GM12878 (cell line): ENCODE results near the gene CRTC2.

Source experiments
- BRCA1 ChIP-seq: IDR thresholded peaks from 2 replicates; pipeline ENCODE4 v1.6.1; 2011; ENCODE audit warnings: low read depth, low read length, improper control_type of control experiment
- CEBPB ChIP-seq, 2 experiments: fragments of 150-350 bp in 1 of 2; IDR thresholded peaks; 2 replicates each; pipeline ENCODE4 v1.6.1; 2012 to 2014; ENCODE audit warnings: low read depth in 2 of 2, low read length in 2 of 2, borderline replicate concordance in 1 of 2, inconsistent platforms in 1 of 2
- CHD2 ChIP-seq: IDR thresholded peaks from 2 replicates; pipeline ENCODE4 v1.6.1; 2011; ENCODE audit warnings: low read depth, low read length, improper control_type of control experiment, borderline replicate concordance
- CREM ChIP-seq: IDR thresholded peaks from 2 replicates; pipeline ENCODE4 v1.6.1; 2014; ENCODE audit warnings: antibody characterized with exemption, low read depth
- POLR2A ChIP-seq: IDR thresholded peaks from 2 replicates; pipeline ENCODE4 v1.6.1; 2011; ENCODE audit warnings: low read depth, mild to moderate bottlenecking, low read length
- RAD21 ChIP-seq: IDR thresholded peaks from 2 replicates; pipeline ENCODE4 v1.6.1; 2011; ENCODE audit warnings: mild to moderate bottlenecking, low read depth, low read length, moderate library complexity; ENCODE audit not compliant: insufficient read depth
- TCF3 ChIP-seq: IDR thresholded peaks from 2 replicates; pipeline ENCODE4 v1.6.1; 2012; ENCODE audit warnings: low read depth, mild to moderate bottlenecking, low read length, borderline replicate concordance; ENCODE audit not compliant: insufficient read depth
- ZNF24 ChIP-seq: fragments of 450-650 bp; IDR thresholded peaks from 2 replicates; pipeline ENCODE4 v1.6.1; 2017; ENCODE audit warnings: antibody characterized with exemption, mild to moderate bottlenecking
- TF ChIP-seq, protein P1 (sequence below): IDR thresholded peaks from 2 replicates; pipeline ENCODE4 v1.6.1; 2011; ENCODE audit warnings: low read depth, low read length, improper control_type of control experiment, borderline replicate concordance
- TF ChIP-seq, protein P2 (sequence below), 3 experiments: IDR thresholded peaks in 2 of 3; conservative IDR thresholded peaks in 1 of 3; 2 replicates each; pipeline ENCODE4 v1.5.1; 2011; ENCODE audit warnings: low read depth in 3 of 3, low read length in 3 of 3, mild to moderate bottlenecking in 3 of 3, control low read depth in 2 of 3, moderate library complexity in 2 of 3, inconsistent platforms in 1 of 3, mixed read lengths in 1 of 3; ENCODE audit not compliant: control insufficient read depth in 2 of 3, insufficient read depth in 1 of 3; ENCODE audit errors: extremely low read depth in 1 of 3

- TF ChIP-seq TCF3 (no peak), POLR2A (no peak), ZNF24 (no peak), RAD21 (no peak), CREM (no peak), CHD2 (no peak), CEBPB (IDR thresholded peaks at IDR 0.05; ENCODE audit: borderline replicate concordance in 1 of 2, low read depth in 2 of 2, low read length in 2 of 2) (no peak), BRCA1 (no peak)
- TF ChIP-seq, protein P1, sequence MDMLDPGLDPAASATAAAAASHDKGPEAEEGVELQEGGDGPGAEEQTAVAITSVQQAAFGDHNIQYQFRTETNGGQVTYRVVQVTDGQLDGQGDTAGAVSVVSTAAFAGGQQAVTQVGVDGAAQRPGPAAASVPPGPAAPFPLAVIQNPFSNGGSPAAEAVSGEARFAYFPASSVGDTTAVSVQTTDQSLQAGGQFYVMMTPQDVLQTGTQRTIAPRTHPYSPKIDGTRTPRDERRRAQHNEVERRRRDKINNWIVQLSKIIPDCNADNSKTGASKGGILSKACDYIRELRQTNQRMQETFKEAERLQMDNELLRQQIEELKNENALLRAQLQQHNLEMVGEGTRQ: no peak
- TF ChIP-seq, protein P2, sequence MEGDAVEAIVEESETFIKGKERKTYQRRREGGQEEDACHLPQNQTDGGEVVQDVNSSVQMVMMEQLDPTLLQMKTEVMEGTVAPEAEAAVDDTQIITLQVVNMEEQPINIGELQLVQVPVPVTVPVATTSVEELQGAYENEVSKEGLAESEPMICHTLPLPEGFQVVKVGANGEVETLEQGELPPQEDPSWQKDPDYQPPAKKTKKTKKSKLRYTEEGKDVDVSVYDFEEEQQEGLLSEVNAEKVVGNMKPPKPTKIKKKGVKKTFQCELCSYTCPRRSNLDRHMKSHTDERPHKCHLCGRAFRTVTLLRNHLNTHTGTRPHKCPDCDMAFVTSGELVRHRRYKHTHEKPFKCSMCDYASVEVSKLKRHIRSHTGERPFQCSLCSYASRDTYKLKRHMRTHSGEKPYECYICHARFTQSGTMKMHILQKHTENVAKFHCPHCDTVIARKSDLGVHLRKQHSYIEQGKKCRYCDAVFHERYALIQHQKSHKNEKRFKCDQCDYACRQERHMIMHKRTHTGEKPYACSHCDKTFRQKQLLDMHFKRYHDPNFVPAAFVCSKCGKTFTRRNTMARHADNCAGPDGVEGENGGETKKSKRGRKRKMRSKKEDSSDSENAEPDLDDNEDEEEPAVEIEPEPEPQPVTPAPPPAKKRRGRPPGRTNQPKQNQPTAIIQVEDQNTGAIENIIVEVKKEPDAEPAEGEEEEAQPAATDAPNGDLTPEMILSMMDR (IDR thresholded peaks at IDR 0.05 in 2 of 3, conservative IDR thresholded peaks at IDR 0.05 in 1 of 3; ENCODE audit: control insufficient read depth in 2 of 3, extremely low read depth in 1 of 3, insufficient read depth in 1 of 3, low read depth in 3 of 3, low read length in 3 of 3): no peak
Measured at GRCh38 chr1:153968000-153968363, 9.6 kb upstream of the CRTC2 start.
